Mucosa of rectum (tissue), 2 donors: ENCODE measurements around the gene EPN2.

Experiments used
- H3K27ac ChIP-seq, 2 donors: one replicate each; pipeline ENCODE4 v1.7.0; 2013; ENCODE audit warnings: inconsistent platforms in 2 of 2, low read depth in 2 of 2, low read length in 2 of 2
- H3K27me3 ChIP-seq, 2 donors: one replicate each; pipeline ENCODE4 v1.7.0; 2013; ENCODE audit warnings: low read length in 2 of 2; ENCODE audit not compliant: control insufficient read depth in 2 of 2, insufficient read depth in 2 of 2
- H3K36me3 ChIP-seq, 2 donors: one replicate each; pipeline ENCODE4 v1.7.0; 2013; ENCODE audit warnings: low read length in 2 of 2; ENCODE audit not compliant: control insufficient read depth in 2 of 2, insufficient read depth in 2 of 2
- H3K4me1 ChIP-seq, 2 donors: one replicate each; pipeline ENCODE4 v1.7.0; 2013; ENCODE audit warnings: low read length in 2 of 2, mild to moderate bottlenecking in 1 of 2; ENCODE audit not compliant: control insufficient read depth in 2 of 2, insufficient read depth in 2 of 2
- H3K4me3 ChIP-seq, 2 donors: one replicate each; pipeline ENCODE4 v1.7.0; 2013; ENCODE audit warnings: low read length in 2 of 2
- H3K9ac ChIP-seq, 2 donors: one replicate each; pipeline ENCODE4 v1.7.0; 2013; ENCODE audit warnings: low read length in 2 of 2, low read depth in 1 of 2, mild to moderate bottlenecking in 1 of 2
- H3K9me3 ChIP-seq, 2 donors: one replicate each; pipeline ENCODE4 v1.7.0; 2013; ENCODE audit warnings: low read length in 2 of 2; ENCODE audit not compliant: control insufficient read depth in 2 of 2
- donor health status: healthy.
- donor health status: Normal muscosa, but diverticular disease.

The EPN2 gene

GRCh38 chr17:19242926-19243325 lies 5.8 kb downstream of the EPN2 start:
- Histone ChIP-seq H3K9me3 (no peaks in the 10 kb centered on the region), H3K4me1 (peaks cover 8 to 11% of the 10 kb centered on the region in 2 donors), H3K27ac (no peak overlapping the region), H3K4me3 (no peak overlapping the region), H3K27me3 (no peaks in the 10 kb centered on the region), H3K9ac (no peak overlapping the region), H3K36me3 (no peaks in the 10 kb centered on the region)

GRCh38 chr17:19243838-19244237 lies 6.7 kb downstream of the EPN2 start:
- Histone ChIP-seq H3K27ac (no peak overlapping the region), H3K27me3 (no peaks in the 10 kb centered on the region)

GRCh38 chr17:19244357-19244756 lies 7.2 kb downstream of the EPN2 start:
- Histone ChIP-seq H3K27ac (no peak overlapping the region), H3K9me3 (no peaks in the 10 kb centered on the region), H3K4me1 (peaks cover 4 to 11% of the 10 kb centered on the region in 2 donors), H3K36me3 (no peaks in the 10 kb centered on the region), H3K9ac (no peak overlapping the region), H3K27me3 (no peaks in the 10 kb centered on the region), H3K4me3 (no peak overlapping the region)

More at GRCh38 chr17:19243838-19244237, 6.7 kb downstream of the EPN2 start:
- H3K4me1 ChIP-seq: peaks cover 4 to 10% of the 10 kb centered on the region in 2 donors
- H3K9me3 ChIP-seq: no peaks in the 10 kb centered on the region
- H3K4me3 ChIP-seq: no peak overlapping the region
- H3K36me3 ChIP-seq: no peaks in the 10 kb centered on the region
- no peak overlapping the region for H3K9ac ChIP-seq

GRCh38 chr17:19244781-19245180 lies 7.6 kb downstream of the EPN2 start:
- no peak overlapping the region for H3K9ac ChIP-seq
- no peak overlapping the region for H3K27ac ChIP-seq
- no peaks in the 10 kb centered on the region for H3K9me3 ChIP-seq
- H3K36me3 ChIP-seq: no peaks in the 10 kb centered on the region
- peaks cover 4 to 12% of the 10 kb centered on the region in 2 donors for H3K4me1 ChIP-seq
- no peaks in the 10 kb centered on the region for H3K27me3 ChIP-seq
- H3K4me3 ChIP-seq: no peak overlapping the region

GRCh38 chr17:19247473-19247872 lies 10.3 kb downstream of the EPN2 start:
- Histone ChIP-seq H3K4me1 (peaks cover 11 to 12% of the 10 kb centered on the region in 2 donors), H3K27ac (peak overlapping the region; percentile 5 to 9)

GRCh38 chr17:19248151-19248927 lies 11.2 kb downstream of the EPN2 start:
- Histone ChIP-seq H3K4me1 (peaks cover 11 to 12% of the 10 kb centered on the region in 2 donors), H3K27ac (peak overlapping the region; percentile 30 to 62), H3K9me3 (no peaks in the 10 kb centered on the region), H3K36me3 (no peaks in the 10 kb centered on the region), H3K9ac (no peak overlapping the region), H3K4me3 (no peak overlapping the region), H3K27me3 (no peaks in the 10 kb centered on the region)

More at GRCh38 chr17:19247473-19247872, 10.3 kb downstream of the EPN2 start:
- Histone ChIP-seq H3K4me3 (no peak overlapping the region), H3K36me3 (no peaks in the 10 kb centered on the region), H3K27me3 (no peaks in the 10 kb centered on the region), H3K9me3 (no peaks in the 10 kb centered on the region), H3K9ac (no peak overlapping the region)

- H3K4me3 ChIP-seq: no peak overlapping the region
- no peaks in the 10 kb centered on the region for H3K27me3 ChIP-seq
- H3K9ac ChIP-seq: no peak overlapping the region
- H3K4me1 ChIP-seq: peaks cover 11 to 12% of the 10 kb centered on the region in 2 donors
- H3K9me3 ChIP-seq: no peaks in the 10 kb centered on the region
- peak overlapping the region; percentile 30 to 62 for H3K27ac ChIP-seq
- H3K36me3 ChIP-seq: no peaks in the 10 kb centered on the region
These were observed 11.9 kb downstream of the EPN2 start for GRCh38 chr17:19248928-19249574.

- Histone ChIP-seq H3K4me1 (peaks cover 11 to 12% of the 10 kb centered on the region in 2 donors), H3K27me3 (no peaks in the 10 kb centered on the region), H3K9ac (no peak overlapping the region)
These were observed 12.5 kb downstream of the EPN2 start for GRCh38 chr17:19249681-19250080.

GRCh38 chr17:19250421-19251173 lies 13.4 kb downstream of the EPN2 start:
- Histone ChIP-seq H3K27me3 (no peaks in the 10 kb centered on the region), H3K4me3 (no peak overlapping the region), H3K36me3 (no peaks in the 10 kb centered on the region), H3K4me1 (peaks cover 11 to 12% of the 10 kb centered on the region in 2 donors), H3K9me3 (no peaks in the 10 kb centered on the region), H3K27ac (no peak overlapping the region), H3K9ac (no peak overlapping the region)

More at GRCh38 chr17:19249681-19250080, 12.5 kb downstream of the EPN2 start:
- H3K9me3 ChIP-seq: no peaks in the 10 kb centered on the region
- no peaks in the 10 kb centered on the region for H3K36me3 ChIP-seq
- H3K4me3 ChIP-seq: no peak overlapping the region
- H3K27ac ChIP-seq: peak overlapping the region; percentile 30 to 62

- Histone ChIP-seq H3K4me3 (no peak overlapping the region), H3K36me3 (no peaks in the 10 kb centered on the region), H3K9me3 (no peaks in the 10 kb centered on the region), H3K27ac (no peak overlapping the region), H3K27me3 (no peaks in the 10 kb centered on the region), H3K4me1 (peaks cover 3 to 8% of the 10 kb centered on the region in 2 donors), H3K9ac (no peak overlapping the region)
These were observed 15.9 kb downstream of the EPN2 start for GRCh38 chr17:19253112-19253511.
